GM13976 (cell line): ENCODE results near the gene RETREG1.
"Not testable (repeated sequence)": the region's sequence is repeated elsewhere in the genome, so short reads cannot be mapped to it uniquely, and the experiment has no call there.

ENCODE experiments used
- DNase-seq: peaks from one replicate; pipeline ENCODE4 v3.0.0; 2012; ENCODE audit warnings: low spot score
- CTCF ChIP-seq: IDR thresholded peaks from 2 replicates; pipeline ENCODE4 v1.5.1; 2012; ENCODE audit warnings: borderline replicate concordance, mild to moderate bottlenecking; ENCODE audit not compliant: insufficient read depth; ENCODE audit errors: extremely low read depth, missing control alignments, control extremely low read depth
- in situ Hi-C: fragments of 300-500 bp; cut with MboI; formaldehyde crosslinking; loops from one replicate; pipeline ENCODE4 v1.12.0; 2022; ENCODE audit warnings: low sequenced_read_pairs, mixed read lengths, inconsistent platforms; ENCODE audit not compliant: unreplicated experiment

The RETREG1 gene

GRCh38 chr5:16660982-16661381 lies 44.2 kb upstream of the RETREG1 start:
- no peak for DNase-seq
- TF ChIP-seq CTCF, result no peak
- in situ Hi-C loops, result no loop called here

- in situ Hi-C loops, result no loop called here
- no peak for DNase-seq
- no peak for TF ChIP-seq CTCF
Observed at GRCh38 chr5:16659536-16659935, 42.7 kb upstream of the RETREG1 start.

- in situ Hi-C loops, result no loop called here
- no peak for TF ChIP-seq CTCF
- no peak for DNase-seq
Observed at GRCh38 chr5:16656561-16657191, 39.9 kb upstream of the RETREG1 start.

GRCh38 chr5:16654647-16655334 lies 38.0 kb upstream of the RETREG1 start:
- DNase-seq, result no peak
- in situ Hi-C loops, result no loop called here
- TF ChIP-seq CTCF, result no peak

- in situ Hi-C loops, result not testable (repeated sequence)
Observed at GRCh38 chr5:16648739-16649138, 31.9 kb upstream of the RETREG1 start.

GRCh38 chr5:16644301-16644889 lies 27.6 kb upstream of the RETREG1 start:
- in situ Hi-C loops, result no loop called here
- TF ChIP-seq CTCF, result no peak
- DNase-seq, result no peak

More at GRCh38 chr5:16648739-16649138, 31.9 kb upstream of the RETREG1 start:
- not testable (repeated sequence) for DNase-seq

GRCh38 chr5:16642867-16643266 lies 26.1 kb upstream of the RETREG1 start:
- no peak for TF ChIP-seq CTCF
- in situ Hi-C loops, result no loop called here
- no peak for DNase-seq
